Measurements from ENCODE around the gene SAGE1.

The SAGE1 gene

GRCh38 chrX:135931644-135932487 is 38.4 kb downstream of the SAGE1 start:
- TF ChIP-seq, protein P1, sequence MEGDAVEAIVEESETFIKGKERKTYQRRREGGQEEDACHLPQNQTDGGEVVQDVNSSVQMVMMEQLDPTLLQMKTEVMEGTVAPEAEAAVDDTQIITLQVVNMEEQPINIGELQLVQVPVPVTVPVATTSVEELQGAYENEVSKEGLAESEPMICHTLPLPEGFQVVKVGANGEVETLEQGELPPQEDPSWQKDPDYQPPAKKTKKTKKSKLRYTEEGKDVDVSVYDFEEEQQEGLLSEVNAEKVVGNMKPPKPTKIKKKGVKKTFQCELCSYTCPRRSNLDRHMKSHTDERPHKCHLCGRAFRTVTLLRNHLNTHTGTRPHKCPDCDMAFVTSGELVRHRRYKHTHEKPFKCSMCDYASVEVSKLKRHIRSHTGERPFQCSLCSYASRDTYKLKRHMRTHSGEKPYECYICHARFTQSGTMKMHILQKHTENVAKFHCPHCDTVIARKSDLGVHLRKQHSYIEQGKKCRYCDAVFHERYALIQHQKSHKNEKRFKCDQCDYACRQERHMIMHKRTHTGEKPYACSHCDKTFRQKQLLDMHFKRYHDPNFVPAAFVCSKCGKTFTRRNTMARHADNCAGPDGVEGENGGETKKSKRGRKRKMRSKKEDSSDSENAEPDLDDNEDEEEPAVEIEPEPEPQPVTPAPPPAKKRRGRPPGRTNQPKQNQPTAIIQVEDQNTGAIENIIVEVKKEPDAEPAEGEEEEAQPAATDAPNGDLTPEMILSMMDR (IDR thresholded peaks at IDR 0.05; ENCODE audit: low read depth, low read length) = peak; percentile 64
- Histone ChIP-seq H3K4me1 (no peaks in the 10 kb centered on the region), H3K9me3 (no peaks in the 10 kb centered on the region), H3K4me3 (ENCODE audit: low read depth, low read length) (no peak overlapping the region), H3K36me3 (no peaks in the 10 kb centered on the region), H3K27me3 (no peaks in the 10 kb centered on the region)
- DNase-seq = peak; percentile 54

- Histone ChIP-seq H3K27me3 (no peaks in the 10 kb centered on the region), H3K4me3 (ENCODE audit: low read depth, low read length) (no peak overlapping the region), H3K36me3 (no peaks in the 10 kb centered on the region), H3K4me1 (no peaks in the 10 kb centered on the region), H3K9me3 (no peaks in the 10 kb centered on the region)
- TF ChIP-seq, protein P1 (IDR thresholded peaks at IDR 0.05; ENCODE audit: low read depth, low read length) = no peak
- no peak for DNase-seq
Measured at GRCh38 chrX:135944486-135944885, 51.0 kb downstream of the SAGE1 start.

DNA sequence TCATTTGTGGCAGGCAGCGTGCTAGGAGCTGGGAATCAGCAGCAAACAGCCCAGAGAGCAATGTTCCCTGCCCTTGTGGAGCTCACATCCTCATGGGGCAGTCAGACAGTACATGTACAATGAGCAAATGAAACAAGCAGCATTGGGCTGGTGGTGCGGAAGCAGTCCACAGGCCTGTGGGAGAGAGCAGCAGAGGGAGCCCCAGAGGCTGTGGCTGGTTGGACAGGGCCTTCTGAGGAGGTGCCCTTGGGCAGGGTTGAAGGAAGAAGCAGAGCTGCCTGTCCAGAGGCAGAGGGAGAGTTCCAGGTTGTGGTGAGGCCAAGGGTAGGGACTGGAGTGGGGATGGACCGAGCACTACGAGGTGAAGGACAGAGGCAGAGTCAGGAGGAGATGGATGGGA is 57.8 kb downstream of the SAGE1 start:
- no peaks in the 10 kb centered on the region for H3K36me3 ChIP-seq
- TF ChIP-seq, protein P1 (IDR thresholded peaks at IDR 0.05; ENCODE audit: low read depth, low read length) = no peak

More for the DNA sequence above, 57.8 kb downstream of the SAGE1 start:
- DNase-seq = no peak
- Histone ChIP-seq H3K4me3 (ENCODE audit: low read depth, low read length) (no peak overlapping the region), H3K27me3 (no peaks in the 10 kb centered on the region), H3K9me3 (no peaks in the 10 kb centered on the region), H3K4me1 (no peaks in the 10 kb centered on the region)
